ENCODE measurements around the gene PNMA8A.

DNA sequence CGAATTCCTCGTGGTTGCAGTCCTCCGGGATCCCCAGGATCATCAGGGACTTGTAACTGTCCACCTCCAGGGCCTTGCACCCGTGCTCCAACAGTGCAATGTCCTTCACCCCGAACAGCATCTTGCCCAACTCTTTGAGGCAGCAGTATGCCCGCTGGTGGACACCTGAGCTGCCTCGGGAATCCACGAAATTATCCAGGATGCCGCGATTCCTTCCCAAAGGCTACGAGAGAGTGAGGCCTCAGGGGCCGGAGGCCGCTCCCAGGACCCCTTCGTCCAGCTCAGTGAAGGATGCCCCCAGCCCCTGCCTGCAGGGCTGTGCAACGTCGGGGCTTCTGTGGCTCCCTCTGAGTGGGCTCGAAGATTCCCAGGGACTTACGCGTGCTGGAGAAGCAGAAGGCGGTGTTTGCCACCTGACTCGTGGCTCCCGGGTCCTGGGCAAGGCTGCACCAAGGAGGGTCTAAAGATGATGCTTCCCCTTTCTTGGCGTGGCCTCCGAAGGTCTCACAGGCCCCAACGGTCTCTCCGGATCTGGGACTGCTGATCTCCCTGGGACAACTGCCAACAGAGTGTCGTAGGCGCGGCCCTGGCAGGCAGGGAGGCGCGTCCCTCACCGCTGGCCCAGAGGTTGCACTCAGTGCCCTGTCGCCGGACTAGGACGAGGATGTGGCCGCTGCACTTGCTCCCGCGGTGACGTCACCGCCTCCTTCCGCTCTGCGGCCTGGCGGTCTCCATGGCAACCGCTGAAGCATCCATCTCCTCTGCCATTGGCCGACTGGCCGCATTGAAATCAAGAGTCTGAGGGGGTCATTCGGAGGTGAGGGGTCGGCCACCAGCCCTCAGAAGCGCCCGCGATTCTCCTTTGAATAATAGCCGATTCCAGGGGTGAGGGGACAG, 42.9 kb downstream of the PNMA8A start, which contains the start of gene PNMA8C:
- TF ChIP-seq POLR2A (IDR thresholded peaks at IDR 0.05): no peak
- no peak for TF ChIP-seq CTCF (IDR thresholded peaks at IDR 0.05)

Measured in right lobe of liver (tissue), 4 donors.